Keratinocyte (primary cell): ENCODE results near the gene VAMP4. TPM values are rescaled to one million over a fixed set of nuclear protein-coding genes. Genes with fewer than 3 reads are reported as not detected.

Experiments
- DNase-seq: peaks from one replicate; pipeline ENCODE4 v3.0.0-alpha.2; 2011; ENCODE audit warnings: low read depth, missing footprints, low spot score
- FAIRE-seq: peaks from 2 replicates; lab custom pipeline; 2011; peaks lifted over from hg19 to GRCh38; lab: Jason Lieb, UNC
- H2AFZ ChIP-seq: 2 replicates; pipeline ENCODE4 v1.6.0; 2012; ENCODE audit warnings: low read length, control low read depth, inconsistent platforms; ENCODE audit not compliant: control insufficient read depth
- H3K27ac ChIP-seq: 2 replicates; pipeline ENCODE4 v1.5.1; 2011; ENCODE audit warnings: low read length; ENCODE audit not compliant: control insufficient read depth, insufficient read depth
- H3K27me3 ChIP-seq: 3 replicates; pipeline ENCODE4 v1.6.0; 2011; ENCODE audit warnings: low read length; ENCODE audit not compliant: control insufficient read depth, insufficient read depth; ENCODE audit errors: extremely low read depth
- H3K36me3 ChIP-seq, 2 experiments: 2 replicates in 1 of 2; 3 replicates in 1 of 2; pipeline ENCODE4 v1.5.1; 2011; ENCODE audit warnings: low read length in 2 of 2, mild to moderate bottlenecking in 1 of 2; ENCODE audit not compliant: control insufficient read depth in 2 of 2, insufficient read depth in 2 of 2; ENCODE audit errors: extremely low read depth in 1 of 2
- H3K4me1 ChIP-seq: 3 replicates; pipeline ENCODE4 v1.5.1; 2011; ENCODE audit warnings: low read length; ENCODE audit not compliant: control insufficient read depth, insufficient read depth; ENCODE audit errors: extremely low read depth
- H3K4me2 ChIP-seq: 3 replicates; pipeline ENCODE4 v1.6.0; 2011; ENCODE audit warnings: low read depth, low read length; ENCODE audit not compliant: control insufficient read depth, insufficient read depth; ENCODE audit errors: extremely low read depth
- H3K4me3 ChIP-seq, 3 experiments: fragments of 200-600 bp in 1 of 3; sonication (generic) in 1 of 3; 2 replicates in 2 of 3; 3 replicates in 1 of 3; pipeline ENCODE4 v1.5.1; 2011 to 2016; ENCODE audit warnings: low read length in 3 of 3, mild to moderate bottlenecking in 3 of 3, control low read depth in 2 of 3, inconsistent platforms in 1 of 3, low read depth in 1 of 3, mixed read lengths in 1 of 3, mixed run types in 1 of 3, moderate library complexity in 1 of 3; ENCODE audit not compliant: control insufficient read depth in 2 of 3, insufficient read depth in 2 of 3; ENCODE audit errors: extremely low read depth in 1 of 3
- H3K79me2 ChIP-seq: 2 replicates; pipeline ENCODE4 v1.6.0; 2012; ENCODE audit warnings: low read length; ENCODE audit not compliant: control insufficient read depth, insufficient read depth
- H3K9ac ChIP-seq: 3 replicates; pipeline ENCODE4 v1.6.0; 2011; ENCODE audit warnings: low read length; ENCODE audit not compliant: control insufficient read depth, insufficient read depth; ENCODE audit errors: extremely low read depth
- H3K9me1 ChIP-seq: 3 replicates; pipeline ENCODE4 v1.6.0; 2011; ENCODE audit warnings: low read length; ENCODE audit not compliant: control insufficient read depth, insufficient read depth; ENCODE audit errors: extremely low read depth
- H3K9me3 ChIP-seq: 2 replicates; pipeline ENCODE4 v1.5.1; 2012; ENCODE audit warnings: low read depth, low read length; ENCODE audit not compliant: control insufficient read depth
- H4K20me1 ChIP-seq: 3 replicates; pipeline ENCODE4 v1.6.0; 2011; ENCODE audit warnings: low read length; ENCODE audit not compliant: control insufficient read depth, insufficient read depth; ENCODE audit errors: extremely low read depth
- CTCF ChIP-seq, 3 experiments: IDR thresholded peaks in 1 of 3; conservative IDR thresholded peaks in 1 of 3; optimal IDR thresholded peaks in 1 of 3; 2 replicates in 2 of 3; 3 replicates in 1 of 3; pipeline versions ENCODE3 to v1.5.1; 2011; ENCODE audit warnings: low read length in 3 of 3, mild to moderate bottlenecking in 3 of 3, moderate library complexity in 2 of 3, control low read depth in 1 of 3, inconsistent platforms in 1 of 3; ENCODE audit not compliant: insufficient read depth in 2 of 3; ENCODE audit errors: extremely low read depth in 1 of 3
- EZH2 ChIP-seq: IDR thresholded peaks from one replicate; pipeline ENCODE4 v1.6.1; 2012; ENCODE audit warnings: inconsistent platforms, mild to moderate bottlenecking, low read length, moderate library complexity
- dilution Hi-C: fragments of 300-500 bp; cut with MboI; formaldehyde crosslinking; loops from one replicate; pipeline ENCODE4 v1.7.0; 2020; ENCODE audit warnings: low sequenced_read_pairs; ENCODE audit not compliant: extremely low pct_ligation_motif_present
- polyA plus RNA-seq, 5 experiments: library from polyadenylated mRNA; depleted of rRNA in 3 of 5; stranded (reverse) in 3 of 5; stranded (forward) in 1 of 5; unstranded in 1 of 5; fragments of >200 nt; gene quantifications; 1 replicate in 1 of 5; 2 replicates in 3 of 5; 3 replicates in 1 of 5; pipeline versions ENCODE4 v1.2.1 to v1.2.3, GENCODE V29; 2011 to 2012; ENCODE audit warnings: missing spikeins in 2 of 5, low read depth in 1 of 5, low replicate concordance in 1 of 5

The VAMP4 gene
- polyA plus RNA-seq, 1 donor (not counting 4 experiments of a cell fraction or from before 2014, with no cell fraction given): 12.7 TPM

DNA sequence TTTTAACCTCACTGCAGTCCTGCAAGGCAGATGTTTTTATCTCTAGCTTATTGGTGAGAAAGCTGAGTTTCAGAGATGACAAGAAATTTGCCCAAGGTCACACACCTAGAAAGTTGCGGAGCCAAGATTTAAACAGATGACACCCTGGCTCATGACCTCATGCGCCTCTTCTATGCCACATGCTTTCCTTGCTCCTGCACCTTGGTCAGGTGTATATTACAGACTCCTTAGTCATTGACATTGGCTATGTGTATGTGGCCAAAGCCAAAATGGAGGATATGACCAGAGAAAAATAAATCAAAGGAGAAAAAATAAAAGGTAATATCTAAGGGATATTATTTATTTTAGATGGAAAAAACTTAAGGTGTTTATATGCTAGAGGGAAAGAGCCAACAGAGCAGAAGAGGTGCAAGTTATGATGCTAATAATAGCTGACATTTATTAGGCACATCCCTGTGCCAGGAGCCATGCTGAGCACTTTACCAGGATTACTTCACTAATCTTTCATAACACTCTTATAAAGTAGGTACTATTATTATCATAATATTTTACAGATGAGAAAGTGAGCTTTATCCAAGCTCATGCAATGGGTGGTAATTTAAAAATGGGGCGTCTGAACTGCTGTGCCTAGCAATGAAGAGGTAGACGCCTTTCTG, 75.6 kb downstream of the VAMP4 start:
- TF ChIP-seq CTCF (optimal IDR thresholded peaks at IDR 0.05 in 1 of 3, IDR thresholded peaks at IDR 0.05 in 1 of 3, conservative IDR thresholded peaks at IDR 0.05 in 1 of 3; ENCODE audit: extremely low read depth in 1 of 3, insufficient read depth in 2 of 3, low read length in 3 of 3): no peak
- no peak for TF ChIP-seq EZH2
- Histone ChIP-seq H3K36me3 (no peaks in the 10 kb centered on the region), H4K20me1 (no peaks in the 10 kb centered on the region), H3K9me1 (no peaks in the 10 kb centered on the region), H3K9ac (no peak overlapping the region), H2AFZ (no peak overlapping the region), H3K79me2 (no peaks in the 10 kb centered on the region), H3K27me3 (no peaks in the 10 kb centered on the region), H3K4me3 (no peak overlapping the region), H3K9me3 (no peaks in the 10 kb centered on the region), H3K4me1 (no peaks in the 10 kb centered on the region), H3K4me2 (no peak overlapping the region), H3K27ac (no peak overlapping the region)
- FAIRE-seq (no peak), DNase-seq (no peak)
- dilution Hi-C loops: no loop called here

DNA sequence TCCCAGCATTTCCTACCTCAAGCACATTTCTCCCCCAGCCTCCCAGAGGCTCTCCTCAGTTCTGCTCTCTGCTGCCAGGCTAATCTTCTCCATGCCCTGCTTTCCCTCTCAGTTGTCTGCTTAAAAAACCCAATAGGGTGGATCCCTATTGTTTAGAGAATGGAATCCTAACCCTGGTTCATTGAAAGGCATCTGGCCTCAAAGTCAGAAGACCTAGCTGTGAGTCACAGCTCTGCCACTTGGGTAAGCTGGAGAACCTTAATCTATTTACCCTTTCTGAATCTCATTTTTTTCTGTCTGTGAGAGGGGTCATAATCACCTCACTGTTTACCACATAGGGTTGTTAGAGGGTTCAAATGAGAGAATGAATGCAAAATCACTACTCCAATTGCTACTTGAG, 76.9 kb downstream of the VAMP4 start:
- H3K27ac ChIP-seq: no peak overlapping the region
- H3K9me1 ChIP-seq: no peaks in the 10 kb centered on the region
- H2AFZ ChIP-seq: no peak overlapping the region
- no peak overlapping the region for H3K4me3 ChIP-seq
- no peak for TF ChIP-seq CTCF (optimal IDR thresholded peaks at IDR 0.05 in 1 of 3, IDR thresholded peaks at IDR 0.05 in 1 of 3, conservative IDR thresholded peaks at IDR 0.05 in 1 of 3; ENCODE audit: extremely low read depth in 1 of 3, insufficient read depth in 2 of 3, low read length in 3 of 3)
- no peak for TF ChIP-seq EZH2
- dilution Hi-C loops: no loop called here
- H3K36me3 ChIP-seq: no peaks in the 10 kb centered on the region
- no peak for FAIRE-seq
- no peaks in the 10 kb centered on the region for H3K9me3 ChIP-seq
- no peak overlapping the region for H3K9ac ChIP-seq
- DNase-seq: no peak
- H3K79me2 ChIP-seq: no peaks in the 10 kb centered on the region
- no peaks in the 10 kb centered on the region for H4K20me1 ChIP-seq
- no peaks in the 10 kb centered on the region for H3K27me3 ChIP-seq
- H3K4me1 ChIP-seq: no peaks in the 10 kb centered on the region
- H3K4me2 ChIP-seq: no peak overlapping the region
